NOMO-1 treated with DMSO at 0.1 percent for 48 hours (cell line): ENCODE results near the gene GRAMD1B.
A peak's percentile ranks its signal among the peaks of the same experiment; 100 is the strongest.
"Not testable (repeated sequence)": the region's sequence is repeated elsewhere in the genome, so short reads cannot be mapped to it uniquely, and the experiment has no call there.

Experiments used
- DNase-seq: peaks from one replicate; lab custom pipeline; 2025; ENCODE audit not compliant: unreplicated experiment; lab: John Stamatoyannopoulos, UW

Gene GRAMD1B

DNA sequence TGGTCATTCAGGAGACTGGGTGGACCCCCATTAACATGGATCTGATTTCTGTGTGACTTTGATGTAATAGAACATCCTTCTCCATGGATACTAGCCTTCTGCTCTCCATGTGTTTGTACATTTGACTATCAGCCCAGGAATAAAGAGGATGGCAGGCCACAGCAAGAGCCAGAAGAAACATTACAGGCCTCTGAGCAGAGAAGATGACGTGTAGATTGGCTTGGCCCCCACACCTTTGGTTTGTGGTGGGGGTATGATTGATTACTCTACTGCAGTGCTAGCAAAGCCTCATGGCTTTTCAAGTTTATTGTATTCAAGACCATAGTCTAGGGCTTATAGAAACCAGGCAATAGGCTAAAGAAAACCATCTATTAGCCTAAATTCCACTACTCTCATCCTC lies 77.0 kb downstream of the GRAMD1B start:
- DNase-seq: no peak

- DNase-seq: no peak
These were observed 79.9 kb downstream of the GRAMD1B start for GRCh38 chr11:123509737-123510578.

DNA sequence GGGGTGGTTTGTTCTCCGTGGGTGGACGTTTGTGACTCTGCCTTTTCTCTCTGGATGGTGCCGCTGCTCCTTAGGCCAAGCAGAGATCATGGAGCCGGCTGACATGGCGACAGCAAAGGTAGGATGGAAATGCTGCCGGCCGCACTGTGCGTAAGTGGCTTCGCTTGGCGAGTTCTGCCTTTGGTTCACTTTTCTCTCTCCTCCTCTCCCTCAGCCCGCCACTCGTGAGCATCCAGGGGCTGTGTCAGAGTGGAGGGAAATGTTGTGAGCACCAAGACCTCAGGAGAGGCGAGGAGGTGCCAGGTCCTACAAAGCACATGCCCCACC lies 80.5 kb downstream of the GRAMD1B start:
- no peak for DNase-seq

DNA sequence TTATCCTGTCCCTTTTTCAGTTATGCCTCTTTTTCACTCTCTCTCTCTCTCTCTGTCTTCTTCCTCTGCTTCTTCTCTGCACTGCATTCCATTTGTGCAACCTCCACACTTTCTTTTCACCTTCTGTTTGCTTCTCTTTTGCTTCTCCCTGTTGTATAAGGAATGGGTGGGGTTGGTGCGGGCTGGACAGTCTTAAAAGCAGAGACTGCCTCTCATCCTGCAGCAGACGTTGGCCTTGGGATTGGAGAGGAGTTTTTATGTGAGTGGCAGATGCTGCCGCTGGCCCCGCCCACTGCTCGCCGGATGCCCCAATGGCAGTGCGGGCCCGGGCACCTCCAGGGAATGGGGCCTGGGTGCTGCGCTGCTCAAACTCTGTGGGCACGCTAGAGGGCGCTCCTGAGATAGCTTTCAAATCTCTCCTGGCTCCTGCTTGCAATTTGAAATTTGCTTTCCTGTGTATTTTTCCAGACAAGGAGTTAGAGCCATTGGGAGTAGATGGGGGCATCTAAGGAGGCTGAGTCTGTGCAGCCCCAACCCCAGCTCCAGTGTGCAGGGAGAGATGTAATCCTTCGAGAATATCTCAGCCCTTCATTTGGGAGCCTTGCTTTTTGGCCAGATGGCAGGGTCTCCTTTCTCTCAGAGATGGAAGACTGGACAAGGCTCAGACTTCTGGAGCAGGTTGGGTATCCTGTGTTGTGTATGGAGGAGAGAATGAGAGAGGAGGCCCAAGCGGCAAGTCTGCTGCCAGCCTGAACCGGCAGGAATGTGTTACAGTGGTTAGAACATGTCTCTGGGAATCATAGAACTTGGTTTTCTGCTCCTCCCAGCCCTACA lies 81.2 kb downstream of the GRAMD1B start:
- DNase-seq: peak; percentile 70

GRCh38 chr11:123513309-123513708 lies 83.2 kb downstream of the GRAMD1B start:
- DNase-seq: not testable (repeated sequence)

GRCh38 chr11:123516238-123516637 lies 86.2 kb downstream of the GRAMD1B start:
- no peak for DNase-seq

DNA sequence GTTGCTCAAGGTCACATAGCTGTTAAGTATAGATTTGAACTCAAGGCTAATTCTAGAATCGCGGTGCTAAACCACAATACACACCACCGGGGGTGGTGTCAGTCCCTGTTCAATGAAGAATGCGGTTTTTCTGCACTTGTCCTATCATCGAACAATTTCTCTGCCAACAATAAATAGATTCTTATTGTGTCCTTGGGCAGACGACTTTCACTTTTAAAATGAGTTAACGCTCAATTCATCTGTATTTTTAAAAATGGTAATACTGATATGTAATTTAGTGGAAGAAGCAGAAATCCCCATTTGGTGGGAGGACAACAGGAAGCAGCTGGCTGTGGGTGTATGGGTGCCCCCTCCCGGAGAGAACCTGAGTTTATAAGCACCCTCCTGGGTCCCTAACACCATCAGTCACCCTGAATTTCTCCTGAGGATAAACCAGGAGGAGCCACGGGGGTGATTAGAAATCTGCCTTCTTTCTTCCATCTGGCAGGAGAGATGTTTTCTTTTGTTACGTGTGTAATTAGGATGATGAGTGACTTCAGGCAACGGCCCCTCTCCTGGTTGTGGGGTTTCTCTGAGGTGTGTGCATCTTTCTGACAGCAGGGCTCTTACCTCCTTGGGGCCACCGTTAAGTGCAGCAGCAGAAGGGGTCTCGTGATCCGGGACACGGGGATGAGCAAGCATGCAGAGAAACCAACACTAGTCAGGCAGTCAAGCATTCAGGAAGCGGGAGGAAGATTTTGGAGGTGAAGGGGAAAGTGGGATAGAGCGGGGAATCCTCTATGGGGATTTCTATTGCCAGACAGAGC lies 87.7 kb downstream of the GRAMD1B start:
- no peak for DNase-seq

DNA sequence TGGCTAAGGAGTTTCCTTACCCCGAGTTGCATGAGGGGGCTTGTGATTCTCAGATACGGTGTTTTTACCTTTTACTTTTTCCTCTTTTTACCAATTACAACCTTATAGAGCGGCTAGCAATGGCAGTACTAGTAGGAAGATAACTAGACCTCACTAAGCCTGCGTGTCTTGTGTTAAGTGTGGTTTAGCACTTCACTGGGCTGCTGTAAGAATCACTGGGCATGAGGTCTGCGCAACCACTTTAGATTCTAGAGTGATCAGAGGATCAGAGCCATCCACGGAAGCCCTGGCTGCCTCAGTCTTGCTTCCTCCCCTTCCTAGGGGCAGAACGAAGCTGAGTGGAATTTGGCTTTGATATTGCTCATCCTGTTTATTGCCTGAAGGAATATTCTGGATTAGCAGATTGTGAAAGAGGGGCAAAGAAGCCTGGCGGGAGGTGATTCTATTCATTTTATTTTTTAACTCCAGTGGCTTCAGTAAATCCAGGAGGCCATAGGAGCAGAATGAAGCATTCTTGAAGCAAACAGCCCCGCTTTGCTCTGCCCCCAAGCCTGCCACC lies 88.5 kb downstream of the GRAMD1B start:
- DNase-seq: no peak

DNA sequence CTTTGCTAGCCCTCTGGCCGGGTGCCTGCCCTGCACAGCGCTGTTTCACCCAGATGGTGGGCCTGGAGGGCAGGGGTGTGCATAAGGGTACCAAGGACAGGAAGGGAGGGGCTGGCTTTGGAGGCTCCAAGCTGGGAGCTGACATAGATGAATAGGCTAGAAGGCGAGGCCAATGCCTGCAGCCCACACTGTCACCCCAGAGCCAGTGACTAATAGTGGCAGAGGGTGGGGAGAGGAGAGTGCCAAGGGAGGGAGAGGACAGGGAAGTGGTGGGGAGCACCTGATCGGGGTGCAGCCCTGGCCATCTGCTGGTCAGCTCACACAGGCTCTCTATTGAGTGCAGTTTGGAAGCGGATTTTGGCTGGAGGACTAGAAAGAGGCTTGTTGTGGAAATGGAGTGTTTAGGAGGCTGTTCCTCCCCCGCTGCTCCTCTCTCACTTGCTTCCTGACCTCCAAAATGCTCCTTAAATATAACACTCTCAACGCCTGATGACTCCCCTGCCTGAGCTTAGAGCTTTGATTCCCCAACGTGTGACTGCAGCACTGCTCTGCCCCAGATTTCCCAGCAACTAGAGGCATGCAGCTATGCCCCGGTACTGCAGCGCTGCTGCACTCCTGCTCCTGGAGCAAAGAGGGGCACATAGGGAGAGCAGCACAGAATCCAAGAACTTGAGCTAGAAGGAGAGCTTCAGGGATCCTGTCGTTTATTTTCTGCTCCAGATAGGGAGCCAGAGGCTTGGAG lies 89.2 kb downstream of the GRAMD1B start:
- no peak for DNase-seq

GRCh38 chr11:123519797-123520193 lies 89.7 kb downstream of the GRAMD1B start:
- DNase-seq: no peak

GRCh38 chr11:123520476-123520875 lies 90.4 kb downstream of the GRAMD1B start:
- not testable (repeated sequence) for DNase-seq

GRCh38 chr11:123521001-123521400 lies 90.9 kb downstream of the GRAMD1B start:
- DNase-seq: no peak

GRCh38 chr11:123521930-123522329 lies 91.9 kb downstream of the GRAMD1B start:
- DNase-seq: no peak

DNA sequence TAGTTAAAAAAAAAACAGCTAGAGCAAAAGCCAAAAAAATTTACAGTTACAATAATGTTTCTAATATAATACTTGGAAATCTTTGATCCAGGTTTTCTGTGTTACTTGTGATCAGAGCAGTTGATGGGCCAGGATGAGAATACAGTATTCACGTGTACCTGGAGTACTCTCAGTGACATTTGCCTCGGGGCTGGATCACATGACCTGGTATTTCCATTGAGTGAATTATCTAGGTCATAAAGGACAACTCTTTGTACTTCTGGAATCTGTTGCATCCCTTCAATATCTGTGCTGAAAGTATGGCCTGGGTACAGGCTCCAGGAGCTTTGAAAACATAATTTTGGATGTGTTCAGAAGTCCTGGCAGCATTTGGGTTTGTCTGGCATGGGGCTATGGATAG lies 93.5 kb downstream of the GRAMD1B start:
- DNase-seq: no peak

- no peak for DNase-seq
These were observed 95.0 kb downstream of the GRAMD1B start for GRCh38 chr11:123525097-123525496.

DNA sequence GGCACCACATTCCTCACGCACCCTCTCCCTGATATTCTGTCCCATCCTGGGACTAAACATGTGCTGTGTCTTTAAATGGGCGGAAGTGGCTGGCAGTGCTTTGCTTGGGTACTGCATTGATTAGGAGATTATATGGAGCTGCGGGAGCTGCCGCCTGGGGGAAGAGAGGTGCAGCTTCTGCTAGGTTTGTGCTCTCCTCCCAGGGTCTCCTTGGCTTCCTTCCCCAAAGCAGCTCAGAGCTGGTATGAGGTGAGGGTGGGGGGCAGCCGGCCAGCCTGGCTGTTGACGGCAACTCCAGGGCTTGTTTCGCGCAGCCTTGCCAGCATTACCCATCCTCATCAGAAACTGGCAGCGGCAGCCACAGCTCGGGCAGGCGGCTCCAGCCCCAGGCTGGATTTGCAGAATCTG lies 95.4 kb downstream of the GRAMD1B start:
- DNase-seq: no peak

DNA sequence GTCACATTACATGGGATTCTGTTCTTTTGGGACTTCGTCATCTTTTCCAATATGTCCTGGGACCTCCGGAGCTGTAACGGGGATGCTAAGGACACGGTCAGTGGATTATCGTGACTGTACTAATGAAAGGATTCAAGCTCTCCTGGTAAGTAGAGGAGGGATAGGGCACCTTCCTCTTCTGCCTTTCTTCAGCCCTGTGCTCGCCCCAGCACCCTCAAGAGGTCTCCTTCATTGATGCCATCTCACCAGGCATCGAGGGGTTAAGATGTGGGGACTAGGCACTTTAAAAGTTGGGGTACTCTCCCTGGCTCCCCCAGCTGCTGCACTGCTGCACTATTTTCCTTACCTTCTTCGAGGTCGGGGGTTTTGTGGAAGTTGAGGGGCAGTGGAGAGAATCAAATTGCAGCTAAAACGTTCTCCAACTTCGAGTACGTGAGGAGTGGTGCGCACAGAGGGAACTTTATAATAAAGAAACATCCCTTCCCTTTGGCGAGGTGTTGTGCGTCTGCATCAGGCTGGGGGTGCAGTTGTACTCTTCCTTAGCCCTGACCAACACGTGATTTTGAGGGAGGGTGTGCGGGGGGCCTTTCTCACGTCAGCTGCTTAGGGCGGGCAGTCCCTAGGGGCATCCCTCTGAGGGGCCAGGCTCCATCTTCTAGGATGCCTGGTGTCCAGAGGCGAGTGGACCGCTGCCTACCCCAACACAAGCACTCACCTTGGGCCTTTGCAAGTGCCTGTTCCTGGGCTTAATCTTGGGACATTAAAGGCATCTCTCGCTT lies 96.1 kb downstream of the GRAMD1B start:
- no peak for DNase-seq

DNA sequence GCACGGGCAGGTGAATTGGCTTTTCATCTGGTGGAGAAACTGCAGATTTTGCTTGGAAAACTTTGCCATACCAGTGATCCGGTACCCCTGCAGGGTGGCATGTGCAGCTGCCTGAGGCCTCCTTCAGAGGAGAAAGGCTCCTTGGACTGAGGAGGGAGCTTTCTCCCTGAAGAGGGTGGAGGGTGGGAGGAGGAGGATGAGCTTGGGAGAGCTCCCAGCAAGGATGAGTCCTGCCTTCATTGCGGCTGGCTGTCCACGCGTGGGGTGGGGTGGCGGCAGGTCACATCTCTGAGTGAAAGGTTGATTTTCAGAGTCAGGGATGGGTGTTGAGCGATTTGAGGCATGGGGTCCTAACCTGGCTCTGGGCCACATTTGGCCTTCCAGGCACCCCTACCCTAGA lies 96.8 kb downstream of the GRAMD1B start:
- DNase-seq: no peak

- DNase-seq: no peak
These were observed 97.5 kb downstream of the GRAMD1B start for GRCh38 chr11:123527526-123527925.

DNA sequence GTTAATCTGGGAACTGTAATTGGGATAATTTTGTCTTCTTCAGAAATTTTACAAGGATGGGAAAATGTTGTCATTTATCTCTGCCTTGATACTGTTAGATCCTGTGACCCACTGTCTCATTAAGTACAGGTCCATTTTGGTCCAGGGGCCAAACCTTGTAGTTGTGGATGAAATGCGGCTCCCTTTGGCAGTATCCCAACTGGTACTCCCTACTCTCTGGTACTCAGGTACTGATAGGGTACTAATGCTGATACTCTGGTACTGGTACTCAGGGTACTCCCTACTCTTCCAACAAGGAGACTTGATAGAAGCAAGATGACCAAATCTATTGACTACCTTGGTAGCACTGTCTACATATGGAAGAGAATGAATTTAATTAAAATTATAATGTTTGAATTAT lies 97.9 kb downstream of the GRAMD1B start:
- no peak for DNase-seq
